Measurements from ENCODE around the gene PTPRE.

The PTPRE gene

GRCh38 chr10:127896590-127896989 lies 10.3 kb upstream of the PTPRE start:
- Histone ChIP-seq H3K36me3 (ENCODE audit: control insufficient read depth, insufficient read depth, low read length) (no peaks in the 10 kb centered on the region), H3K9me3 (ENCODE audit: control insufficient read depth, low read length) (no peaks in the 10 kb centered on the region), H3K79me2 (no peaks in the 10 kb centered on the region), H3K4me1 (no peaks in the 10 kb centered on the region), H3K4me3 (ENCODE audit: low read depth, low read length) (no peak overlapping the region), H3K27me3 (ENCODE audit: control insufficient read depth, insufficient read depth, low read length) (no peaks in the 10 kb centered on the region), H3K9ac (no peak overlapping the region), H2AFZ (no peak overlapping the region), H3K27ac (no peak overlapping the region), H3K4me2 (ENCODE audit: low read length) (no peak overlapping the region)
- TF ChIP-seq, protein P1, sequence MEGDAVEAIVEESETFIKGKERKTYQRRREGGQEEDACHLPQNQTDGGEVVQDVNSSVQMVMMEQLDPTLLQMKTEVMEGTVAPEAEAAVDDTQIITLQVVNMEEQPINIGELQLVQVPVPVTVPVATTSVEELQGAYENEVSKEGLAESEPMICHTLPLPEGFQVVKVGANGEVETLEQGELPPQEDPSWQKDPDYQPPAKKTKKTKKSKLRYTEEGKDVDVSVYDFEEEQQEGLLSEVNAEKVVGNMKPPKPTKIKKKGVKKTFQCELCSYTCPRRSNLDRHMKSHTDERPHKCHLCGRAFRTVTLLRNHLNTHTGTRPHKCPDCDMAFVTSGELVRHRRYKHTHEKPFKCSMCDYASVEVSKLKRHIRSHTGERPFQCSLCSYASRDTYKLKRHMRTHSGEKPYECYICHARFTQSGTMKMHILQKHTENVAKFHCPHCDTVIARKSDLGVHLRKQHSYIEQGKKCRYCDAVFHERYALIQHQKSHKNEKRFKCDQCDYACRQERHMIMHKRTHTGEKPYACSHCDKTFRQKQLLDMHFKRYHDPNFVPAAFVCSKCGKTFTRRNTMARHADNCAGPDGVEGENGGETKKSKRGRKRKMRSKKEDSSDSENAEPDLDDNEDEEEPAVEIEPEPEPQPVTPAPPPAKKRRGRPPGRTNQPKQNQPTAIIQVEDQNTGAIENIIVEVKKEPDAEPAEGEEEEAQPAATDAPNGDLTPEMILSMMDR (IDR thresholded peaks at IDR 0.05), result no peak

DNA sequence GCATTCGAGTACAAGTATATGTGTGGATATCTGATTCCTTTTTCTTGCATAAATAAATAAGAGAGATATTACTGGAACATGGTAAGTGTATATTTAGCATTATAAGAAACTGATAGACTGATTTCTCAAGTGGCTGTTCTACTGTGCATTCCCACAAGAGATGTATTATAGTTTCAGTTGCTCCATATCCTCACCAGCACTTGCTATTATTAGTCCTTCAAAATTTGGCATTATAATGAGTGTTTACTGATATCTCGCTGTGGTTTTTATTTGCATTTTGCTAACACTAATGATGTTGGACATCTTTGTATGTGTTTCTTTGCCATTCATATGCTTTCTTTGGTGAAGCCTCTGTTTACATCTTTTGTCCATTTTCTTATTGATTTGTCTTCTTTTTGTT lies 9.7 kb upstream of the PTPRE start:
- Histone ChIP-seq H3K79me2 (no peaks in the 10 kb centered on the region), H3K9me3 (ENCODE audit: control insufficient read depth, low read length) (no peaks in the 10 kb centered on the region), H3K4me1 (no peaks in the 10 kb centered on the region), H3K27ac (no peak overlapping the region), H3K4me2 (ENCODE audit: low read length) (no peak overlapping the region), H3K36me3 (ENCODE audit: control insufficient read depth, insufficient read depth, low read length) (no peaks in the 10 kb centered on the region), H3K27me3 (ENCODE audit: control insufficient read depth, insufficient read depth, low read length) (no peaks in the 10 kb centered on the region), H3K4me3 (ENCODE audit: low read depth, low read length) (no peak overlapping the region), H3K9ac (no peak overlapping the region), H2AFZ (no peak overlapping the region)
- TF ChIP-seq, protein P1 (IDR thresholded peaks at IDR 0.05), result no peak

DNA sequence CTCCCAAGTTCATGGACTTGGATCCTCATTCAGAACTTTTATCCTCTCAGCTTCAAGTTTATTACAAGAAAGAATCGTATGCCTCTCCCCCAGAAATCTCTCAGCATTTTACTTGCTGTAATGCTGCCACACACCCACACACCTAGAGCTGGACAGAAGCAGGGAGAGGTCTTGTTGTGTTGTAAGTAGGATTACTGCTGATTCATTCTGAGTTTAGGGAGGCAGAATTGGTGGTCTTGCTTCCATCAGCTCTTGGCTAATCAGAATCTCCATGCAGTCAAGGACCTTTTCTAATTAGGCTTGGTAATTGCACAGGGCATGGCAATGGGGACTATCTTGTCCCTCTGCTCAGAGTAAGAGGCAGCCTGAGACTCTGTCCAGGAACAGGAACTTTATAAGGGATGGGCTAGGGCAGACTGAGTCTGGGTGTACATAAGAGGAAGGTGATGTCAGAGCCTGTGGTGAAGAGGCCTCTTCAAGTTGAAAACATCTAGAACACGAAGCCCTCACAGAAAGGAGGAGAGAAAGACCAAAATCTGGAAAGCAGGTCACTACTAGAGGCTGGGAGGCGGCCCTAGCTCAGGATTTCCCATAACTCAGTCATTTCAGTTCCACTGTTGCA lies 7.0 kb upstream of the PTPRE start:
- H3K4me3 ChIP-seq (ENCODE audit: low read depth, low read length), result no peak overlapping the region
- H3K79me2 ChIP-seq, result no peaks in the 10 kb centered on the region
- H3K4me2 ChIP-seq (ENCODE audit: low read length), result no peak overlapping the region
- no peak overlapping the region for H3K9ac ChIP-seq
- TF ChIP-seq, protein P1 (IDR thresholded peaks at IDR 0.05), result no peak
- no peaks in the 10 kb centered on the region for H3K4me1 ChIP-seq
- H2AFZ ChIP-seq, result no peak overlapping the region
- H3K27ac ChIP-seq, result no peak overlapping the region
- H3K9me3 ChIP-seq (ENCODE audit: control insufficient read depth, low read length), result no peaks in the 10 kb centered on the region
- no peaks in the 10 kb centered on the region for H3K27me3 ChIP-seq (ENCODE audit: control insufficient read depth, insufficient read depth, low read length)
- H3K36me3 ChIP-seq (ENCODE audit: control insufficient read depth, insufficient read depth, low read length), result no peaks in the 10 kb centered on the region

DNA sequence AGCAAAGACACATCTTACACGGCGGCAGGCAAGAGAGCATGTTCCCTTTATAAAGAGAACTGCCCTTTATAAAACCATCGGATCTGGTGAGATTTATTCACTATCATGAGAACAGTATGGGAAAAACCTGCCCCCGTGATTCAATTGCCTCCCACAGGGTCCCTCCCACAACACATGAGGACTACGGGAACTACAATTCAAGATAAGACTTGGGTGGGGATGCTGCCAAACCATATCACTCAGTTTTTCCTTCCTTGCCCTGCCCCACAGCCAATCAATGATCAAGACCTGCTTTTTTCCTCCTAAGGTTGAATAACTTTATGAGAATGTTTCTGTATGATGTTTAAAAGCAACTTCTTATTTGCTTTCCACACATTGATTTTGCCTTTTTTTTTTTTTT lies 3.1 kb upstream of the PTPRE start:
- Histone ChIP-seq H3K9me3 (ENCODE audit: control insufficient read depth, low read length) (no peaks in the 10 kb centered on the region), H2AFZ (no peak overlapping the region), H3K79me2 (no peaks in the 10 kb centered on the region), H3K9ac (no peak overlapping the region), H3K36me3 (ENCODE audit: control insufficient read depth, insufficient read depth, low read length) (no peaks in the 10 kb centered on the region), H3K4me1 (no peaks in the 10 kb centered on the region), H3K27me3 (ENCODE audit: control insufficient read depth, insufficient read depth, low read length) (no peaks in the 10 kb centered on the region), H3K4me3 (ENCODE audit: low read depth, low read length) (no peak overlapping the region), H3K27ac (no peak overlapping the region), H3K4me2 (ENCODE audit: low read length) (no peak overlapping the region)
- TF ChIP-seq, protein P1 (IDR thresholded peaks at IDR 0.05), result no peak

GRCh38 chr10:127904311-127905000 lies 2.4 kb upstream of the PTPRE start:
- H3K4me3 ChIP-seq (ENCODE audit: low read depth, low read length), result no peak overlapping the region
- no peaks in the 10 kb centered on the region for H3K27me3 ChIP-seq (ENCODE audit: control insufficient read depth, insufficient read depth, low read length)
- H3K4me1 ChIP-seq, result no peaks in the 10 kb centered on the region
- H3K27ac ChIP-seq, result no peak overlapping the region
- H2AFZ ChIP-seq, result no peak overlapping the region
- no peaks in the 10 kb centered on the region for H3K9me3 ChIP-seq (ENCODE audit: control insufficient read depth, low read length)
- H3K9ac ChIP-seq, result no peak overlapping the region
- H3K36me3 ChIP-seq (ENCODE audit: control insufficient read depth, insufficient read depth, low read length), result no peaks in the 10 kb centered on the region
- no peak overlapping the region for H3K4me2 ChIP-seq (ENCODE audit: low read length)
- H3K79me2 ChIP-seq, result no peaks in the 10 kb centered on the region
- TF ChIP-seq, protein P1 (IDR thresholded peaks at IDR 0.05), result no peak

Data from parathyroid adenoma (tissue), 2 donors.